Uterus (tissue), 4 donors: ENCODE measurements around the gene ZSCAN21. TPM values are rescaled to one million over a fixed set of nuclear protein-coding genes. Genes with fewer than 3 reads are reported as not detected.

ENCODE experiments used
- DNase-seq, 2 donors: peaks; one replicate each; pipeline ENCODE4 v3.0.0-alpha.2; 2019 to 2020
- H3K27ac ChIP-seq, 2 donors: fragments of 200-600 bp; sonication (generic); 1 replicate in 1 of 2; 2 replicates in 1 of 2; pipeline ENCODE4 v1.5.1; 2016 to 2018
- H3K27me3 ChIP-seq, 2 donors: fragments of 200-600 bp; sonication (generic); one replicate each; pipeline ENCODE4 v1.5.1; 2018 to 2019; ENCODE audit warnings: control low read depth in 1 of 2
- H3K36me3 ChIP-seq, 2 donors: fragments of 200-600 bp; sonication (generic); one replicate each; pipeline ENCODE4 v1.5.1; 2019; ENCODE audit warnings: control low read depth in 1 of 2
- H3K4me1 ChIP-seq, 2 donors: fragments of 200-600 bp; sonication (generic); one replicate each; pipeline ENCODE4 v1.5.1; 2018 to 2019; ENCODE audit warnings: control low read depth in 1 of 2
- H3K4me3 ChIP-seq, 2 donors: fragments of 200-600 bp; sonication (generic); 1 replicate in 1 of 2; 2 replicates in 1 of 2; pipeline ENCODE4 v1.5.1; 2018 to 2019; ENCODE audit warnings: mild to moderate bottlenecking in 1 of 2
- H3K9me3 ChIP-seq, 2 donors: fragments of 200-600 bp; sonication (generic); one replicate each; pipeline ENCODE4 v1.5.1; 2019; ENCODE audit warnings: control low read depth in 1 of 2
- CTCF ChIP-seq, 4 experiments: fragments of 200-600 bp in 2 of 4; fragments of 450-650 bp in 2 of 4; sonication (generic) in 2 of 4; IDR thresholded peaks; one replicate each; pipeline ENCODE4 v1.5.1; 2016 to 2019; ENCODE audit warnings: antibody characterized with exemption in 4 of 4, mild to moderate bottlenecking in 2 of 4, moderate library complexity in 1 of 4
- POLR2A ChIP-seq, 2 donors: fragments of 450-650 bp; IDR thresholded peaks; one replicate each; pipeline ENCODE4 v1.6.1; 2016; ENCODE audit warnings: antibody characterized with exemption in 2 of 2, mild to moderate bottlenecking in 1 of 2, moderate library complexity in 1 of 2
- intact Hi-C: fragments of 100-400 bp; cut with DNase I; formaldehyde crosslinking; loops from one replicate; pipeline ENCODE4 v1.15.1; 2023; ENCODE audit warnings: low total_unique reads
- total RNA-seq, 4 donors: library from RNA; depleted of rRNA in 3 of 4; stranded (reverse); fragments of >200 nt in 3 of 4; gene quantifications; one replicate each; pipeline versions ENCODE4 v1.1.0 to v1.2.4, GENCODE V29; 2014 to 2023
- donor health status: DM: yes; HTN: yes; CAD: no.

The ZSCAN21 gene
- total RNA-seq, 4 donors from 2014 or later = 5.0 to 28.9 (median 17.0) TPM

GRCh38 chr7:100038326-100038725 is 11.2 kb upstream of the ZSCAN21 start:
- no peak overlapping the region for H3K4me3 ChIP-seq
- H3K27ac ChIP-seq = no peak overlapping the region
- H3K9me3 ChIP-seq = no peaks in the 10 kb centered on the region
- intact Hi-C loops = no loop called here
- no peak for TF ChIP-seq POLR2A (IDR thresholded peaks at IDR 0.05)
- TF ChIP-seq CTCF (IDR thresholded peaks at IDR 0.05) = no peak
- H3K36me3 ChIP-seq = no peaks in the 10 kb centered on the region
- no peaks in the 10 kb centered on the region for H3K27me3 ChIP-seq
- DNase-seq = no peak
- H3K4me1 ChIP-seq = no peaks in the 10 kb centered on the region

DNA sequence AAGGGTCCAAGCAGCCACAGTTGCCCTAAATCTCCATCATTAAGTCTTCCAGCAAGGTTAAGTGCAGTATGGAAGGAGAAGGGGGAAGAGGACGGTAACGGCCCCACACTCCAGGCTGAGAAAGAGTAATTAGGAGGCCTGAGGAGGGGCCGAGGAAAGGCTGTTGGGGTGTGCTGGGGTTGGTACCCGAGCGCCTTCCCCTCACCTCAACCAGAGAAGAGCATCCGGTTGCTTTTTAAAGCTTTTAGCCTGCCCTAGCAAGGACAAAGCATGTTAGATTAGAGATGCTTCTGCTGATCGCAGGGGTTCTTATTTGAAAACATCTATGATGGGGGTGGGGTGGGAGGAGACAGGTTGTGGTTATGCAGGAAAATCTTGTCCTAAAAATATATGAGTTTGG is 9.0 kb upstream of the ZSCAN21 start:
- intact Hi-C loops = no loop called here
- Histone ChIP-seq H3K4me1 (no peaks in the 10 kb centered on the region), H3K27ac (no peak overlapping the region), H3K36me3 (no peaks in the 10 kb centered on the region), H3K9me3 (no peaks in the 10 kb centered on the region), H3K27me3 (no peaks in the 10 kb centered on the region), H3K4me3 (no peak overlapping the region)
- DNase-seq = no peak
- TF ChIP-seq POLR2A (IDR thresholded peaks at IDR 0.05) = no peak
- TF ChIP-seq CTCF (IDR thresholded peaks at IDR 0.05) = no peak

DNA sequence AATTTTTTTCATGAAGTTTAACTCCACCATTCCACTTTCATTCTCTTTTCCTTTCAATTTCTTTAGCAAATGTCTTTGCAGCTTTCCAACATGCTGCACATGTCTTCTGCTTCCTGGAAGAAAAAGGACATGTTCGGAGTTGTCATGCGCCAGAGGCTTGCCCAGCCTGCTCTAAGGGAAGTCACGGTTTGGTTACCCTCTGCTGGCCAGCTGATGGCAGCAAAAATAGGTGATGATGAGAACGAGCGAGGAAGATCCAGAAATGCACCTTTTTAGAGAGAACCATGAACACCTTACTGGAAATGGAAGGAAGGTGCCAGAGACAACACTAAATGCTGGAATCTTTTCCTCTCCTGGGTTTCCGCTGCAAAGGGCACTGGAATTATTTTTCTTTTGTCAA is 4.9 kb upstream of the ZSCAN21 start:
- TF ChIP-seq POLR2A (IDR thresholded peaks at IDR 0.05) (no peak), CTCF (IDR thresholded peaks at IDR 0.05) (no peak)
- Histone ChIP-seq H3K27ac (no peak overlapping the region), H3K27me3 (no peaks in the 10 kb centered on the region), H3K9me3 (no peaks in the 10 kb centered on the region), H3K4me3 (no peak overlapping the region), H3K4me1 (no peaks in the 10 kb centered on the region), H3K36me3 (no peaks in the 10 kb centered on the region)
- intact Hi-C loops = no loop called here
- no peak for DNase-seq

GRCh38 chr7:100048680-100049079 is 894 bp upstream of the ZSCAN21 start:
- H3K36me3 ChIP-seq = no peaks in the 10 kb centered on the region
- no peaks in the 10 kb centered on the region for H3K27me3 ChIP-seq
- no peak overlapping the region for H3K4me3 ChIP-seq
- TF ChIP-seq CTCF (IDR thresholded peaks at IDR 0.05) = no peak
- TF ChIP-seq POLR2A (IDR thresholded peaks at IDR 0.05) = no peak
- H3K9me3 ChIP-seq = no peaks in the 10 kb centered on the region
- H3K4me1 ChIP-seq = no peaks in the 10 kb centered on the region
- no peak for DNase-seq
- peak overlapping the region in 1 of 2 donors; percentile 97 for H3K27ac ChIP-seq
- intact Hi-C loops = no loop called here

GRCh38 chr7:100051611-100052010 is 2.0 kb downstream of the ZSCAN21 start:
- no peak for TF ChIP-seq POLR2A (IDR thresholded peaks at IDR 0.05)
- no peak for TF ChIP-seq CTCF (IDR thresholded peaks at IDR 0.05)
- intact Hi-C loops = no loop called here

More at GRCh38 chr7:100051611-100052010, 2.0 kb downstream of the ZSCAN21 start:
- no peaks in the 10 kb centered on the region for H3K9me3 ChIP-seq
- DNase-seq = no peak
- no peaks in the 10 kb centered on the region for H3K4me1 ChIP-seq
- no peak overlapping the region for H3K4me3 ChIP-seq
- no peaks in the 10 kb centered on the region for H3K27me3 ChIP-seq
- no peak overlapping the region for H3K27ac ChIP-seq
- no peaks in the 10 kb centered on the region for H3K36me3 ChIP-seq
